BE2C (cell line): Measurements from ENCODE around the gene SNAP25.

Source experiments
- DNase-seq: peaks from one replicate; pipeline ENCODE4 v3.0.0-alpha.2; 2020
- H3K27me3 ChIP-seq: fragments of 250-450 bp; sonication (Bioruptor Pico); 2 replicates; pipeline ENCODE4 v1.5.1; 2020; ENCODE audit warnings: mild to moderate bottlenecking
- H3K36me3 ChIP-seq: fragments of 250-450 bp; sonication (Bioruptor Pico); 2 replicates; pipeline ENCODE4 v1.5.1; 2020; ENCODE audit warnings: mild to moderate bottlenecking
- H3K4me1 ChIP-seq: fragments of 250-450 bp; sonication (Bioruptor Pico); 2 replicates; pipeline ENCODE4 v1.5.1; 2020
- H3K4me3 ChIP-seq: 2 replicates; pipeline ENCODE4 v1.5.1; 2011; ENCODE audit warnings: low read depth, low read length
- H3K9me3 ChIP-seq: fragments of 250-450 bp; sonication (Bioruptor Pico); 2 replicates; pipeline ENCODE4 v1.5.1; 2020
- CTCF ChIP-seq: IDR thresholded peaks from 2 replicates; pipeline ENCODE4 v1.5.1; 2012; ENCODE audit warnings: mild to moderate bottlenecking, low read depth, low read length

The SNAP25 gene

GRCh38 chr20:10352934-10353824 is 134.5 kb downstream of the SNAP25 start:
- no peak for TF ChIP-seq CTCF
- H3K27me3 ChIP-seq, result no peaks in the 10 kb centered on the region
- DNase-seq, result no peak
- no peak overlapping the region for H3K4me3 ChIP-seq
- H3K36me3 ChIP-seq, result no peaks in the 10 kb centered on the region
- no peaks in the 10 kb centered on the region for H3K9me3 ChIP-seq
- peaks cover 6% of the 10 kb centered on the region; the same call in 1 of the 2 replicates for H3K4me1 ChIP-seq

DNA sequence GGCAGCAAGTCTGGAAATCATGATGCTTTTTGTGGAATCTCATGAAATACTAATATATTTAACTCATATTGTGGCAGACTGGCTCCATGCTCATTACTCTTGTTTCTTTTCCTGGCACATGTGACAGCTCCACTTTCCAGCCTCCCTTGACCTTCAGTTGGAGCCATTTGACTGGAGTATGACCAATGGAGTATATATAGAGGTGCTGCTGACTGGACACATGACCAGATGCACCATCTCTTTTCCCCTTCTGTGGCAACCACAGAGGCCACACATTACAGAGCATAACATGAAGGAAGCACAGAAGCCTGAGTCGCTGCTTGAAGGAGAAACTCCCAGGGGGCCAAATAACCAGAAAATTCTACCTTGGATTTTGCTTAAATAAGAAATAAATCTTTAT is 138.0 kb downstream of the SNAP25 start:
- Histone ChIP-seq H3K4me3 (no peak overlapping the region), H3K36me3 (no peaks in the 10 kb centered on the region), H3K4me1 (peaks cover 6% of the 10 kb centered on the region; the same call in 1 of the 2 replicates), H3K9me3 (no peaks in the 10 kb centered on the region), H3K27me3 (no peaks in the 10 kb centered on the region)
- no peak for DNase-seq
- no peak for TF ChIP-seq CTCF
